Muscle of arm (tissue), 12 donors: ENCODE measurements around the gene SMIM35. TPM values are rescaled to one million over a fixed set of nuclear protein-coding genes. Genes with fewer than 3 reads are reported as not detected.

ENCODE experiments used
- DNase-seq: peaks from one replicate; pipeline ENCODE4 v3.0.0-alpha.2; 2013
- polyA plus RNA-seq, 12 donors: library from polyadenylated mRNA; unstranded; fragments of 120-200 nt; gene quantifications; one replicate each; pipeline ENCODE4 v1.2.1, GENCODE V29; 2013; ENCODE audit not compliant: insufficient read length in 12 of 12

SMIM35 gene
- polyA plus RNA-seq, 12 donors, result 0.11 to 0.36 (median 0.15) TPM; not detected in 4

DNA sequence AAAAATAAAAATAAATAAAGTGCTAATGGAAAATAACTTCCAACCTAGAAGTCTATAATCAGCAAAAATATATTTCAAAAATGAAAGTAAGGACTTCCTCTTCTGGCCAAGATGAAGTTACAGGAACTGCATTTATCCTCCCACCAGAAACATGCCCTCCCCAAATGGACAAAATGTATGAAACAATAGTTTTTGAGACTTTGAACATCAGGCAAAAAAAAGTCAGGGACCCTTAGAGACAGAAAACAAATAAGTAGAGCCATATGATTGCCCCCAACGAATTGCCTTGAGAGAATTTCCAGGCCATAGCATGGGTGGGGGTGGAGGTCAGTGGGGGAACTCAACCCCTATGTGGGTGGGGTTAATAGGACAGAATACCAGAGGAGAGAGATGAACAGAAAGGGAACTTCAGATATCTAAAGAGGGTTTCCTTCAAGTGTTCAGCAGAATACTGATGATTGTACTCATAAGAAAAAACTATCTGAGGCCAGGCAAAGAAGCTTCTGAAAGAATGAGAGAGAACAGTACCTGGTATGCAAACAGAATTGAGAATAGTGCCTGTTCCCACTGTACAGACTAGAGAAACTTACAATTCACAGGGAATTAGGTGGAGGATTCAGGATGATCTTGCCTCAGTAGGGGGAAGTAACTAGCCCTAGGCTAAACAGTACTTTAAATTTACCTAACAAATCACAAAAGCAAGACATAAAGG is 127.2 kb downstream of the SMIM35 start:
- DNase-seq, result no peak

DNA sequence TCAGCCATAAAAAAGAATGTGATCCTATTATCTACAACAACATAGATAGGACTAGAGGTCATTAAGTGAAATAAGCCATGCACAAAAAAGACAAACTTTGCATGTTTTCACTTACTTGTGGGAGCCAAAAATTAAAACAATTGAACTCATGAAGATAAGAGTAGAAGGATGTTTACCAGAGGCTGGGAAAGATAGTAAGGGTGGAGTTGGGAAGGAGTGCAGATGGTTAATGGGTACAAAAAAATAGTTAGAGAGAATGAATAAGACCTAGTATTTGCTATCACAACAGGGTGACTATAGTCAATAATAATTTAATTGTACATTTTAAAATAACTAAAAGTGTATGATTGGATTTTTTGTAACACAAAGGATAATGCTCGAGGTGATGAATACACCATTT is 127.8 kb downstream of the SMIM35 start:
- DNase-seq, result no peak

Other genes starting within 250 kb of the SMIM35 start
- gene FXYD6, start 210.3 kb downstream of the SMIM35 start, polyA plus RNA-seq, result 100 to 1,000 TPM in 11 of 12 donors, not detected in 1; 132 to 202 (median 166) TPM
- 1 to 10 TPM in 2 of 12 donors, under 1 TPM in 6, not detected in 4; 0.11 to 3.6 (median 0.28) TPM for gene TMPRSS13, start 157.6 kb downstream of the SMIM35 start, polyA plus RNA-seq
- gene IL10RA, start 100.6 kb downstream of the SMIM35 start, polyA plus RNA-seq, result 1 to 10 TPM in 11 of 12 donors, not detected in 1; 2.6 to 9.2 (median 4.4) TPM
- 10 to 100 TPM in 1 of 12 donors, 1 to 10 TPM in 1, under 1 TPM in 9, not detected in 1; 0.05 to 20.5 (median 0.41) TPM for gene TMPRSS4, start 9.9 kb downstream of the SMIM35 start, polyA plus RNA-seq
- 1 to 10 TPM in 11 of 12 donors, not detected in 1; 2.5 to 6.0 (median 4.3) TPM for gene SCN4B, start 65.9 kb upstream of the SMIM35 start, polyA plus RNA-seq
- gene SCN2B, start 89.7 kb upstream of the SMIM35 start, polyA plus RNA-seq, result 10 to 100 TPM in 1 of 12 donors, 1 to 10 TPM in 11; 2.5 to 71.5 (median 4.9) TPM
- gene JAML, start 138.0 kb upstream of the SMIM35 start, polyA plus RNA-seq, result 10 to 100 TPM in 1 of 12 donors, 1 to 10 TPM in 10, not detected in 1; 1.7 to 15.5 (median 3.0) TPM
- 1 to 10 TPM in 5 of 12 donors, under 1 TPM in 6, not detected in 1; 0.49 to 5.2 (median 0.89) TPM for gene MPZL3, start 165.4 kb upstream of the SMIM35 start, polyA plus RNA-seq
- gene MPZL2, start 177.3 kb upstream of the SMIM35 start, polyA plus RNA-seq, result 10 to 100 TPM in 3 of 12 donors, 1 to 10 TPM in 5, under 1 TPM in 3, not detected in 1; 0.47 to 37.8 (median 1.6) TPM
- gene CD3E, start 217.8 kb upstream of the SMIM35 start, polyA plus RNA-seq, result 1 to 10 TPM in 3 of 12 donors, under 1 TPM in 7, not detected in 2; 0.32 to 9.9 (median 0.56) TPM